ENCODE measurements around the gene BTBD16.

The BTBD16 gene

DNA sequence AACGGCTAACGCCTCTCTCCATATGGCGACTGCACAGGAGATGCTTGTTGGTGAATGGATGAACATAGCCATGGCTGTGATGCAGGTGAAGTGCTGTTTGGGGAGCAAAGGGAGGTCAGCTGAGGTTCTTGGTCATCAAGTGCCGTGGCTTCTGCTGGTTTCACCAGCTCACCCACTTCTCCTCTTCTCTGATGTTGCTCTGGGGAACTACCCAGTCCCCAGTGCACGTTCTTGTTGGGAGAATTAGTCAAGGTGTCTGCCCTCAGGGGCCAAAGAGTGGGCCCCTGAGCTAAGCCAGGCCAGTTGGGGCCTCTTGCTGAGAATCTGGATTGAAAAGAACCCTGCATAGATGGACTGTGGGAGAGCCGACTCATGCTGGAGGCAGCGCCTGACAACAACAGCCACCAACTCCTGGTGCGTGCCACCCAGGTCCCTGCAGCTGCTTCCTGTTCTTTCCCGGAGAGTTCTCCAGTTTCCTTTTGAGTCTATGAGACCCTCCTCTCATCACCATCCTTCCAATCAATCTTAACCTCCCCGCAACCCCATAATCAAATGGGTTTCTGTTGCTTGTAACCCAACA lies 3.0 kb downstream of the BTBD16 start:
- DNase-seq (ENCODE audit: low spot score): no peak

GRCh38 chr10:122276611-122277208 lies 5.6 kb downstream of the BTBD16 start:
- DNase-seq (ENCODE audit: low spot score): no peak

- no peak for DNase-seq (ENCODE audit: low spot score)
Observed at GRCh38 chr10:122277526-122278136, 6.5 kb downstream of the BTBD16 start.

DNA sequence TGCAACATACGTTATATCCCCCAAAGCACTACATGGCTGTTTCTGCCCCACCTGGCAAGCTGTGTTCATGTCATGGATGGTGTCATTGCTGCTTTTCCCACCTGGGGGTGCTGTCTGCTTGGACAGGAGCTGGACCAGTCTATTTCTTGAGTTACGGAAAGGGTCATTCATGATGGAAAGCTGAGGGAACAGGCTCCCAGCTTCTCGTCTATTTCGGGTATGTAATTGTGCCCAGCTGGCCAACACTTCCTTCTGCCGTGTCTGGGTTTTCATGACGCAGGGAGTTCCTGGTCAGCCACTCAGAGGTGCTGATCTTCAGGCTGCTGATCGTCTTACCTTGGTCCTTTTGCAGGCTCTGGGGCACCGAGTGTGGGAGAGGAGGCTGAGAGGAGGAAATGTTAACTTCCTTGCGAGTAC lies 8.6 kb downstream of the BTBD16 start:
- peak; percentile 74 for DNase-seq (ENCODE audit: low spot score)

DNA sequence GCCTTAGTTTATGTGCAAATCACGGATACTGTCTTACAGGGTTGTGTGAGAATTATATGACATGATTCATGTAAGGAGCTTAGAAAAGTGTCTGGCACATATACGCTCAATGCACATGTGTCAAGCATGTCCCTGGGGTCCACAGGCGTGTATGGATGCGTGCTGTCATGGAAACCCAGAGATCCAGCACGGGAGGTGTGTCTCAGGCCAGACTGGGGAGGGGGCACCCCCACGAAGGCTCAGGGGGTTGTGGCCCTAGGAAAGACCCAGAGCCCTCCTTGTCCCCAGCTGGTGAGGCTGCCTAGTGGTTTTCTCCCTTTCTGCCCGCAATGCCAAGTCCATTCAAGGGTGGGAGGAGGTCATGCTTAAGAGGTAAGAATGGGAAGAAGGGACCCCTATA lies 9.1 kb downstream of the BTBD16 start:
- no peak for DNase-seq (ENCODE audit: low spot score)

DNA sequence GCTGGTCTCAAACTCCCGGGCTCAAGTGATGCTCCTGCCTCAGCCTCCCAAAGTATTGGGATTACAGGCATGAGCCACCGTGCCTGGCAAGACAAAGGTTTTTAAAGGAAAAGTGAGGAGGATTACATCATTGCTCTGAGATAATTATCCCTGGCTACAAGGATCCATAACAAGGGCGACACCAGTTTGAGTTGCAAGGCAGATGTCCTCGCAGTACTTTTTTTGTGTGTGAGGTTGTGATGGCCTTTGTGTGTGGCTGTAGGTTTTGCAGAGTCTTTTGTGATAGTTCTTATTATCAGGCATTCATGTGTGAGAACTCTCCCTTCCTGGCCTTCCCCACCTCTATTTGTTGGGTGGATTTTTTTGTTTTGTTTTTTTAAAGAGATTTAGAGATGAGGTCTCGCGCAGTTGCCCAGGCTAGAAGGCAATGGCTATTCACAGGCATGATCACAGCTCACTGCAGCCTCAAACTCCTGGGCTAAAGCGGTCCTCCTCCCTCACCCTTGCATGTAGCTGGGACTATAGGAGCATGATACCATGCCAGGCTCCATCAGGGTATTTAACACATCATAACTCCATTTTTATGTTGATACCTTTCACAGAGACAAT lies 10.0 kb downstream of the BTBD16 start:
- no peak for DNase-seq (ENCODE audit: low spot score)

GRCh38 chr10:122281751-122282150 lies 10.7 kb downstream of the BTBD16 start:
- DNase-seq (ENCODE audit: low spot score): no peak

DNA sequence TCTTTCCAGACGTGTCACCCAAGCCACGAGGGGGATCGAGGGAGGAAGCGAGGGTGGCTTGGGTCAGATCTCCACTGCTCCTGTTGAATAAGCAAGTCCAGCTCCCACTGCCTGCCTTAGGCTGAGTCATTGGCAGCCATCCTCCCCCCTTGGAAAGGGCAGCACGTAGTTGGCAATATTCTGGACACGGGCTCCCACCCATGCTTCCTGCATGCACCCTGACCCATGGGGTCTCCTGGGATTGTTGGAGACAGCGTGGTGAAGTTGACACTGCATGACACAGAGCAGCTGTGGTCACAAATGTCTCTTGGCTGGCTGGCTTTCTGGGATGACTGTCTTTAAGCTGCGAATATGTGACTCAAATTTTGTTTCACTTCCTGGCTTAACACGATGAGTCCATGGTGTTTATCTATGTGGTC lies 11.2 kb downstream of the BTBD16 start:
- no peak for DNase-seq (ENCODE audit: low spot score)

- no peak for DNase-seq (ENCODE audit: low spot score)
Observed at GRCh38 chr10:122282909-122283308, 11.8 kb downstream of the BTBD16 start.

DNA sequence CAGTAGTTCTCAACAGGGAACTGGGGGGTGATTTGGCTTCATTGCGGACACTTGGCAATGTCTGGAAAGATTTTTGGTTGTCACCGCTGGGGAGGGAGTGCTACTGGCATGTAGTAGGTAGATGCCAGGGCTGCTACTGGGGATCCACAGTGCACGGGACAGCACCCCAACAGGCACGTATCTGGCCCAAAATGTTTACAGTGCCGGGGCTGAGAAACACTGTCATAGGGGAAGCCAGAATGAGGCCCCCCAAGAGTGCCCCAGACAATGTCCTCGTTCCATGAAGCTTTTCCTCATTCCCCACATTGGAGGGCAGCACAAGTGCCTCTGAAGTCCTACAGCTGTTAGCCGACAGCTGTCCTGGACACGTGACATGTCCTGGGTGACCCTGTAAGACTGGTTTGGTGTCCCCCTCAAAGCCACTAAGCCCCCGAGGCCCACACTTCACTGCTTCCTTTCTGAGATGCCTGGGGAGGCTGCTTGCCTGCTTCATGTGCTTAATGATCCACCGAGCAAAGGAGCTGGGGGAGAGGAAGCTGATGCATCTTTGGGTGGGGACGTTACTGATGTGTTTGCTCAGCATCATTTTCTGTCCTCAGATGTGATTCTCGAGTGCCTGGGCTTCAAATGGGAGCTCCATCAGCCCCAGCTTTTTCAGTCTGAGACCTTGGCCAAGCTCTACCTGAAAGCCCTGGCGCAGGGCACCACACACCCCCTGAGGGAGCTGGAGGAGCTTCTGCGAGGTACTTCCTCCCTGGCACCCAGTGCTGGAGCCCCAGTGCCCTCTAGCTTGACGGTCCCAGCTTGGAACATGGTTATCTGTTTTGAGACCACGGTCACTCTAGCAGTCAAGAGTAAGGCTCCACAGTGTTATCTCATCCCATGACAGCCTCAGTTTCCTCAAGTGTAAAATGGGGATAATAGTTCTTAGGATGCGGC lies 14.7 kb downstream of the BTBD16 start:
- no peak for DNase-seq (ENCODE audit: low spot score)

GRCh38 chr10:122286867-122287266 lies 15.8 kb downstream of the BTBD16 start:
- peak; percentile 85 for DNase-seq (ENCODE audit: low spot score)

GRCh38 chr10:122287570-122287969 lies 16.5 kb downstream of the BTBD16 start:
- no peak for DNase-seq (ENCODE audit: low spot score)

- DNase-seq (ENCODE audit: low spot score): no peak
Observed at GRCh38 chr10:122288262-122288661, 17.2 kb downstream of the BTBD16 start.

GRCh38 chr10:122288917-122289316 lies 17.8 kb downstream of the BTBD16 start:
- DNase-seq (ENCODE audit: low spot score): no peak

- DNase-seq (ENCODE audit: low spot score): no peak
Observed at GRCh38 chr10:122290334-122290733, 19.2 kb downstream of the BTBD16 start.

GRCh38 chr10:122290833-122291532 lies 19.9 kb downstream of the BTBD16 start:
- no peak for DNase-seq (ENCODE audit: low spot score)

GRCh38 chr10:122291739-122292138 lies 20.6 kb downstream of the BTBD16 start:
- no peak for DNase-seq (ENCODE audit: low spot score)

GRCh38 chr10:122292376-122292775 lies 21.3 kb downstream of the BTBD16 start:
- DNase-seq (ENCODE audit: low spot score): no peak

DNA sequence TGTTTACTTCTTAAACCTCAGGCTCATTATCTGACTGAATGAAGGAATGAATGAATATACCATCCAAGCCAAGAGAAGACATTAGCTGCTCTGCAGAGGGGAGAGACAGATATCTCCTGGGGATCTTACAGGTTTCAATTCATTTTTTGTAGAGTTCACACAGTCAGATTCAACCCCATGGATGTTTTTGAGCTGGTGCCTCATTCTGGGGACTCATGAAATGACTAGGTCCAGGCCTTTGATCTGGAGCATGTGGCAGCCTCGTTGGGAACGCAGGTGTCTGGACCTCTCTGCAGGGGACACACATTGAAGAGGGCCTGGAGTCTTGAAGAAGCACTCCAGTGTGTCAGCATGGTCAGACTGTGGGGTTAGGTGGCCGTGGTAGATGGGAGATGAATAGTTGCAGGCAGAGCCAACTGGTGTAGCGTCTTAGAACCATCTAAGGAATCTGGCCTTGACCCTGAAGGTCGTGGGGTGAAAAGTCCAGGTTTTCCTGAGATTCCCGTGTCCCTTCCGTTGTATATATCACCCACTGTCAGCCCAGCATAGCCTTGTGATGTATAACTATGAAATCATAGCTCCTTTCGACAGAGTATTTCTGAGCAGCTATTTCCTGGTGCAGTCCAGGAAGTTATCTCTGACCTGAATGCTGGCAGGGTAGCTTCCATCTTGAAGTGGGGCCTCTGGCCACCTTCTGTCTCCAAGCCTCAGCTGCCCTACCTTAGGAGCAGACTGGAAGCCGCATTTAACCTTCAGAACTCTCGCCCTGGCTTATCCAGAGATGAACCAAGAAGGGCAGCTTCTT lies 22.3 kb downstream of the BTBD16 start:
- no peak for DNase-seq (ENCODE audit: low spot score)

GRCh38 chr10:122293961-122294380 lies 22.9 kb downstream of the BTBD16 start:
- no peak for DNase-seq (ENCODE audit: low spot score)
